ENCODE results near the gene SLC2A11. TPM values are rescaled to one million over a fixed set of nuclear protein-coding genes. Genes with fewer than 3 reads are reported as not detected.
A peak's percentile ranks its signal among the peaks of the same experiment; 100 is the strongest.

The SLC2A11 gene
- total RNA-seq, 1 experiment from 2014 or later, result 4.9 TPM

DNA sequence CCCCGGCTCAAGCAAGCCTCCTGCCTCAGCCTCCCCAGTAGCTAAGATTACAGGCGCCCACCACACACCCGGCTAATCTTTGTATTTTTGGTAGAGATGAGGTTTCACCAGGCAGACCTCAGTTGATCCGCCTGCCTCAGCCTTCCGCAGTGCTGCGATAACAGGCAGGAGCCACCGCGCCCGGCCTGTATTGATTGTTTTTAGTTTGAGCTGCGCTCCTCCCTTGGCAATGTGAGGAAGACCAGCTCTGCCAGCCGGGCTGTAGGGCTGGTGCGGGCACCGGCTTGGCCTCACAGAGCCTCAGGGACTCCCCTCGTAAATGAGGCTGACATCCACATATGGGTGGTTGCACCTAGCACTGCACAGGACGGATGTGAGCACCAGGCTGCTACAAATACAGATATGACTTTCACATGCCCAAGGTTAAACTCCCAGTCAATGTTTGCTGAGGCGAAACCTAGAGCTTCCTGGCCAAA, 7.5 kb upstream of the SLC2A11 start:
- Histone ChIP-seq H3K9me3 (ENCODE audit: low read depth, low read length, poor library complexity, severe bottlenecking) (no peaks in the 10 kb centered on the region), H3K4me3 (ENCODE audit: low read depth, low read length, poor library complexity, severe bottlenecking) (no peak overlapping the region), H3K27ac (ENCODE audit: low read depth, low read length, poor library complexity, severe bottlenecking) (no peak overlapping the region), H3K27me3 (replicated peaks; ENCODE audit: insufficient read depth, low read depth, low read length, poor library complexity) (no peaks in the 10 kb centered on the region), H3K4me1 (ENCODE audit: insufficient read depth, low read length, poor library complexity, severe bottlenecking) (peaks cover 4% of the 10 kb centered on the region), H3K36me3 (ENCODE audit: insufficient read depth, low read length, poor library complexity, severe bottlenecking) (no peaks in the 10 kb centered on the region)
- ChIA-PET POLR2A (ENCODE audit: low non-redundant PET) (no interaction called here), CTCF (interaction anchor here (0.6 to 1.3 kb wide), 14 partner anchors 8 to 550 kb away, joined by 3 to 14 read pairs (median 4); partner anchors contain the start of genes DRICH1 and SLC2A11)
- no peak for DNase-seq (ENCODE audit: low spot score)
- no TSS peak for BruUV-seq (replicated peaks)
- intact Hi-C loops (cut with micrococcal nuclease; ENCODE audit: unreplicated experiment), result no loop called here
- TF ChIP-seq EZH2 (IDR thresholded peaks at IDR 0.05; ENCODE audit: borderline replicate concordance, low read depth, low read length, poor library complexity, severe bottlenecking) (no peak), CTCF (conservative IDR thresholded peaks at IDR 0.05; ENCODE audit: low read depth, low read length) (no peak)

DNA sequence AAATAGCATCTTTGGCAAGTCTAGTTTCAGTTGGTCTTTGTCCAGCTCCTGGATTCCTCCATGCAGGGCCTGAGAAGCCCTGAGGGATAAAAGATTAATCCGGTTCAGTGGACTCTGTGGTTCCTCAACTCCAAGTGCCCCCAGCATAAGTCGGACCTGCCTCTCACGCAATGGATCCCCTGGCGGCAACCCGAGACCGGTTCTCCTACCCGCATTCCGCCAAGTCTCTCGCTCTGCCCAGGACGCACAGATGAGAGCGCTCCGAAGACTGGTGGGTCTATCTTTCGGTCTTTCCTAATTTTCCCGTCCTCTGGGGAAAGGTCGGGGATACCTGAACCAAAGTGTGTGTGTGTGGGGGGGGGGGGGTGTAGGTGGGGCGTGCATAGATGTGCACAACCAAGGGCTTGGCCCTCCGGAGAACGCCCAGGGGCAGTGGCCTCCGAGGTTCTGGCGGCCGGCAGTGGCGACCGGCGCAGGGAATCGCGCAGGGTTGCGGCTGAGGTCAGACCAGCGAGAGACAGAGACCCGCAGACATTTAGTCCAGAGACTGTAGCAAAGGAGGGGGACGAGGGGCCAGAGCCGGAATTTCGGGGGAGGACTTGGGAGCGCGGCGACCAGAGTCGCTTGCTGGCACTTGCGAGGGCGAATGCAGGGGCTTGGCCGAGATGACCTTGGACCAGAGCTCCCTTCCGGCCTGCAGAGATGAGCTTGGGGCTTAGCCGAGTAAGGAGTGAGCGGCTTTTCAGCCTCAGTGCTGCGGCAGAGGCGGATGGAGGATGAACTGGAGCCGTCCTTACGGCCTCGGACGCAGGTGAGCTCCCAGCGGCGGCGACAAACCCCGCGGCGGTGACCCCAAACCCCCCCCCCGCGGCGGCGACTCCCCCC, 712 bp upstream of the SLC2A11 start:
- no peaks in the 10 kb centered on the region for H3K36me3 ChIP-seq (ENCODE audit: insufficient read depth, low read length, poor library complexity, severe bottlenecking)
- peak overlapping the region; percentile 57 for H3K4me3 ChIP-seq (ENCODE audit: low read depth, low read length, poor library complexity, severe bottlenecking)
- H3K27ac ChIP-seq (ENCODE audit: low read depth, low read length, poor library complexity, severe bottlenecking), result peak overlapping the region; percentile 35
- H3K27me3 ChIP-seq (replicated peaks; ENCODE audit: insufficient read depth, low read depth, low read length, poor library complexity), result no peaks in the 10 kb centered on the region
- H3K9me3 ChIP-seq (ENCODE audit: low read depth, low read length, poor library complexity, severe bottlenecking), result no peaks in the 10 kb centered on the region
- POLR2A ChIA-PET (ENCODE audit: low non-redundant PET), result no interaction called here
- BruUV-seq (replicated peaks), result no TSS peak
- peak; percentile 27 for DNase-seq (ENCODE audit: low spot score)
- CTCF ChIA-PET, result interaction anchor here (0.5 to 2.3 kb wide), 5 partner anchors 8 to 88 kb away, joined by 3 to 14 read pairs (median 5); no protein-coding TSS in a partner anchor
- intact Hi-C loops (cut with micrococcal nuclease; ENCODE audit: unreplicated experiment), result no loop called here
- H3K4me1 ChIP-seq (ENCODE audit: insufficient read depth, low read length, poor library complexity, severe bottlenecking), result peaks cover 7% of the 10 kb centered on the region
- TF ChIP-seq EZH2 (IDR thresholded peaks at IDR 0.05; ENCODE audit: borderline replicate concordance, low read depth, low read length, poor library complexity, severe bottlenecking), result no peak
- no peak for TF ChIP-seq CTCF (conservative IDR thresholded peaks at IDR 0.05; ENCODE audit: low read depth, low read length)

DNA sequence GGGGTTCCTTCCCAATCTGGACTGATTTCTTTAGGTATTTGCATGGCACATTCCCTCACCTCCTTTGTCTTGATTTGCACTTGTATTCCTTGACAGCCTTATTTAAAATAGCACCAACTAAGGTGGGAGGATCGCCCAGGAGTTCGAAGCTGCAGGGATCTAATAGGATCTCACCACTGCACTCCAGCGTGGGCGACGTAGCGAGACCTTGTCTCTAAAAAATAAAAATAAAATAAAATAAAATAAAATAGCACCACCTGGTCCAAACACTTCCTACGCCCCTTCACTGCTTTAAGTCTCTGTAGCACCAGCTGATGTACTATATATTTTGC, 775 bp downstream of the SLC2A11 start:
- ChIA-PET POLR2A (ENCODE audit: low non-redundant PET) (no interaction called here), CTCF (interaction anchor here (0.7 to 2.3 kb wide), 3 partner anchors 9 to 788 kb away, joined by 3 to 14 read pairs (median 3); partner anchors contain the start of genes GNAZ and MIF)
- TF ChIP-seq EZH2 (IDR thresholded peaks at IDR 0.05; ENCODE audit: borderline replicate concordance, low read depth, low read length, poor library complexity, severe bottlenecking) (no peak), CTCF (conservative IDR thresholded peaks at IDR 0.05; ENCODE audit: low read depth, low read length) (no peak)
- Histone ChIP-seq H3K9me3 (ENCODE audit: low read depth, low read length, poor library complexity, severe bottlenecking) (no peaks in the 10 kb centered on the region), H3K27ac (ENCODE audit: low read depth, low read length, poor library complexity, severe bottlenecking) (no peak overlapping the region), H3K36me3 (ENCODE audit: insufficient read depth, low read length, poor library complexity, severe bottlenecking) (no peaks in the 10 kb centered on the region), H3K4me1 (ENCODE audit: insufficient read depth, low read length, poor library complexity, severe bottlenecking) (peaks cover 7% of the 10 kb centered on the region), H3K27me3 (replicated peaks; ENCODE audit: insufficient read depth, low read depth, low read length, poor library complexity) (no peaks in the 10 kb centered on the region), H3K4me3 (ENCODE audit: low read depth, low read length, poor library complexity, severe bottlenecking) (peak overlapping the region; percentile 57)
- intact Hi-C loops (cut with micrococcal nuclease; ENCODE audit: unreplicated experiment), result no loop called here
- no peak for DNase-seq (ENCODE audit: low spot score)
- no TSS peak for BruUV-seq (replicated peaks)
